ENCODE data around the gene C19orf81. TPM values are rescaled to one million over a fixed set of nuclear protein-coding genes. Genes with fewer than 3 reads are reported as not detected.

The C19orf81 gene
- total RNA-seq, 1 donor from 2014 or later, result 3.0 TPM

- peak; percentile 33 for TF ChIP-seq CTCF (IDR thresholded peaks at IDR 0.05; ENCODE audit: unreplicated experiment)
- no peaks in the 10 kb centered on the region for H3K36me3 Mint-ChIP-seq
- H3K4me1 Mint-ChIP-seq, result no peaks in the 10 kb centered on the region
- no peak overlapping the region for H3K4me3 Mint-ChIP-seq
- peaks cover 78% of the 10 kb centered on the region for H3K27me3 Mint-ChIP-seq (ENCODE audit: low read depth)
- no peaks in the 10 kb centered on the region for H3K9me3 Mint-ChIP-seq
- H3K27ac Mint-ChIP-seq, result no peak overlapping the region
- no peak for DNase-seq (ENCODE audit: low spot score in 2 of 2, unreplicated experiment in 2 of 2)
Measured at GRCh38 chr19:50705422-50706019, 56.3 kb downstream of the C19orf81 start.

GRCh38 chr19:50706387-50706786 lies 57.1 kb downstream of the C19orf81 start:
- Mint-ChIP-seq H3K27ac (no peak overlapping the region), H3K9me3 (no peaks in the 10 kb centered on the region), H3K4me3 (no peak overlapping the region), H3K4me1 (no peaks in the 10 kb centered on the region), H3K36me3 (no peaks in the 10 kb centered on the region), H3K27me3 (ENCODE audit: low read depth) (peaks cover 80% of the 10 kb centered on the region)
- no peak for DNase-seq (ENCODE audit: low spot score in 2 of 2, unreplicated experiment in 2 of 2)
- TF ChIP-seq CTCF (IDR thresholded peaks at IDR 0.05; ENCODE audit: unreplicated experiment), result no peak

- H3K36me3 Mint-ChIP-seq, result no peaks in the 10 kb centered on the region
- DNase-seq (ENCODE audit: low spot score in 2 of 2, unreplicated experiment in 2 of 2), result no peak
- H3K4me1 Mint-ChIP-seq, result no peaks in the 10 kb centered on the region
- TF ChIP-seq CTCF (IDR thresholded peaks at IDR 0.05; ENCODE audit: unreplicated experiment), result no peak
- no peak overlapping the region for H3K4me3 Mint-ChIP-seq
- H3K27ac Mint-ChIP-seq, result no peak overlapping the region
- H3K9me3 Mint-ChIP-seq, result no peaks in the 10 kb centered on the region
- H3K27me3 Mint-ChIP-seq (ENCODE audit: low read depth), result peaks cover 79% of the 10 kb centered on the region
Measured at GRCh38 chr19:50708179-50708879, 59.1 kb downstream of the C19orf81 start.

Other genes starting within 250 kb of the C19orf81 start
- 0.11 TPM in 1 of 3 replicates, not detected in the others for gene SPIB, start 230.5 kb upstream of the C19orf81 start, total RNA-seq
- 0.89 to 1.9 TPM (median 1.2 TPM) in 3 replicates for gene MYBPC2, start 216.6 kb upstream of the C19orf81 start, total RNA-seq
- gene EMC10, start 172.9 kb upstream of the C19orf81 start, total RNA-seq, result 175 to 181 TPM (median 176 TPM) in 3 replicates
- 10.1 to 12.7 TPM (median 11.5 TPM) in 3 replicates for gene GARIN5A, start 172.6 kb upstream of the C19orf81 start, total RNA-seq
- gene JOSD2, start 138.3 kb upstream of the C19orf81 start, total RNA-seq, result 16.4 to 18.7 TPM (median 17.5 TPM) in 3 replicates
- 0.70 TPM in 1 of 3 replicates, not detected in the others for gene ASPDH, start 135.5 kb upstream of the C19orf81 start, total RNA-seq
- gene LRRC4B, start 81.0 kb upstream of the C19orf81 start, total RNA-seq, result 15.2 to 16.9 TPM (median 16.3 TPM) in 3 replicates
- gene SYT3, start 9.6 kb upstream of the C19orf81 start, total RNA-seq, result 0.31 to 0.77 TPM (median 0.60 TPM) in 3 replicates
- gene SHANK1, start 70.4 kb downstream of the C19orf81 start, total RNA-seq, result 11.9 to 14.0 TPM (median 13.5 TPM) in 3 replicates
- gene CLEC11A, start 73.9 kb downstream of the C19orf81 start, total RNA-seq, result 33.0 to 34.4 TPM (median 33.6 TPM) in 3 replicates
- gene GPR32, start 121.0 kb downstream of the C19orf81 start, total RNA-seq, result not detected in 3 replicates
- not detected in 3 replicates for gene ACP4, start 141.0 kb downstream of the C19orf81 start, total RNA-seq
- gene KLK1, start 174.3 kb downstream of the C19orf81 start, total RNA-seq, result 0.27 to 0.40 TPM in 2 of 3 replicates, not detected in the other
- not detected in 3 replicates for gene KLK15, start 184.1 kb downstream of the C19orf81 start, total RNA-seq
- not detected in 3 replicates for gene KLK3, start 205.5 kb downstream of the C19orf81 start, total RNA-seq
- not detected in 3 replicates for gene KLK2, start 224.0 kb downstream of the C19orf81 start, total RNA-seq

Data from mesothelial cell of epicardium (in vitro differentiated cells).